ENCODE results near the gene DMC1. TPM values are rescaled to one million over a fixed set of nuclear protein-coding genes. Genes with fewer than 3 reads are reported as not detected.

Gene DMC1
- total and polyA plus RNA-seq, 2 of the 13 experiments (the other 11 are each of a cell fraction or from before 2014, with no cell fraction given) = 0.82 TPM; not detected in 1

DNA sequence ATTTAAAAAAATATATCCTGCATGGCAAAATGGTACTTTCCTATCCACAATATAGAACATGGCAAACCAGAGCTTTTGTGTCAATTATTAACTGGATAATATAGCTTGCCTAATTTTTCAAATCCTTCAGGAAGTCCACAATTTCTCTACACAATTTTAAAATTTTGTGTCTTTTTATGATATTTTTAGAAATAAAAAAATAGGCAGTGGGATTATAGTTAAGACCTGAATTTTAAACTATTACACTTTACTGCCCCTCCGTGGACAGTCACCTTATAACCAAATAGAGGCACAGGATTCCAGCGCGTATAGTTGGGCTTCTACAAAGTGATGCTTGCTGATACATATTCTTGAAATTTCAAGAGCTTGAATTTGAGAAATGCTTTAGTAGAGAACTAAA, 2.1 kb upstream of the DMC1 start (continued):
- TF ChIP-seq ZNF577 (CRISPR knock-in tag; IDR thresholded peaks at IDR 0.05; ENCODE audit: borderline replicate concordance, low read depth) (no peak), ZNF264 (CRISPR knock-in tag; IDR thresholded peaks at IDR 0.05) (no peak), SMC3 (IDR thresholded peaks at IDR 0.05; ENCODE audit: low read length) (peak; percentile 20; the same call in 1 of the 2 replicates), PRMT3 (CRISPR knock-in tag; IDR thresholded peaks at IDR 0.05; ENCODE audit: borderline replicate concordance, low read depth) (no peak)

DNA sequence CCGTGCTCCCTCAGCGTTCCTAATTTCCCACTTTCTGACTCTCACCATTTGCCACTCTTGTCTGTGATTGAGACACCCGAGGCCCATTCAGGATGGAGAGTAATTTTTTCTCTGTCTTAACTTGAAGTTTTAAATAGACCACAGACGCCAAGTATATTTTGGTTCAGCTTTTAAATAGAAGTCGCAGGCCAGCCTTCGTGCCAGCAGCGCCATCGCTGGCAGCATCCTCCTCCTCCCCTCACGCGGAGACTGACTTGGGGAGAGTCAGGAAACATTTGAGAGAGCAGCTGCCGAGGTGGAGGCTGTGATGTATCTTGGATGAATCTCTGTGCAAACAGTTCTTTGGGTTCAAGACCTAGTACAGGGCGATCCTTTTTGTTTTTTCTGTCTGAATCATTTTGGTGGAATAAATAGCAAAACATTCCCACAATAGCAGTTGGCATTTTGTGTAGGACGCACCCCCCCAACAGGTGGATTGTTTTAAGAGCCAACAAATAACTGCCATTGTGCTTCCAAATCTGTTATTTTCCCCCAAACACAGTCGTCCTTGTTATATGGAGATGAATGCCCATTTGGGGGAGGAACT, 889 bp upstream of the DMC1 start:
- Histone ChIP-seq H3K4me1 (ENCODE audit: insufficient read depth, low read length) (peaks cover 13% of the 10 kb centered on the region), H3K27me3 (ENCODE audit: control insufficient read depth in 1 of 2, insufficient read depth in 2 of 2, low read length in 2 of 2) (no peaks in the 10 kb centered on the region), H3K4me2 (ENCODE audit: low read depth, low read length) (peak overlapping the region; percentile 88), H4K20me1 (ENCODE audit: insufficient read depth, low read length) (no peaks in the 10 kb centered on the region), H3K9me3 (ENCODE audit: low read length) (no peaks in the 10 kb centered on the region), H2AFZ (ENCODE audit: low read length) (peak overlapping the region; percentile 66), H3K4me3 (replicated peaks in 1 of 3; ENCODE audit: insufficient read depth in 1 of 3, low read depth in 2 of 3, low read length in 3 of 3) (peak overlapping the region; percentile 54 to 78 (median 71)), H3K9ac (ENCODE audit: insufficient read depth, low read depth, low read length) (peak overlapping the region; percentile 20), H3K27ac (ENCODE audit: extremely low read length, insufficient read depth, low read length) (no peak overlapping the region), H3K36me3 (replicated peaks in 1 of 2; ENCODE audit: control insufficient read depth in 1 of 2, insufficient read depth in 2 of 2, low read length in 2 of 2) (no peaks in the 10 kb centered on the region), H3K79me2 (ENCODE audit: insufficient read depth, low read length) (no peaks in the 10 kb centered on the region)
- no peak for DNase-seq (ENCODE audit: low spot score)
- no peak for FAIRE-seq
- WGBS (ENCODE audit: low lambda C conversion rate) = under 1% methylated on average over 12 of the region's 14 CpGs
- TSS peak; percentile 73 for BruUV-seq (replicated peaks)
- ATAC-seq = peak; percentile 44
- intact Hi-C loops (cut with micrococcal nuclease; ENCODE audit: unreplicated experiment) = no loop called here
- in situ Hi-C loops (cut with HindIII; ENCODE audit: extremely low pct_ligation_motif_present, low pct_unique_long_range_greater_than_20kb) = loop anchor here (5.0 kb wide), 1 partner anchor 159 kb away; no protein-coding TSS in a partner anchor
- ChIA-PET POLR2A (no interaction called here), CTCF (ENCODE audit: low intra/inter-chr PET ratio, low total read pairs) (no interaction called here)
- TF ChIP-seq SP140L (CRISPR knock-in tag; IDR thresholded peaks at IDR 0.05; ENCODE audit: borderline replicate concordance) = no peak
- TF ChIP-seq GABPB1 (CRISPR knock-in tag; IDR thresholded peaks at IDR 0.05) = no peak
- no peak for TF ChIP-seq PITX1 (CRISPR knock-in tag; IDR thresholded peaks at IDR 0.05)
- no peak for TF ChIP-seq ZFP62 (CRISPR knock-in tag; IDR thresholded peaks at IDR 0.05)
- TF ChIP-seq, protein P1, sequence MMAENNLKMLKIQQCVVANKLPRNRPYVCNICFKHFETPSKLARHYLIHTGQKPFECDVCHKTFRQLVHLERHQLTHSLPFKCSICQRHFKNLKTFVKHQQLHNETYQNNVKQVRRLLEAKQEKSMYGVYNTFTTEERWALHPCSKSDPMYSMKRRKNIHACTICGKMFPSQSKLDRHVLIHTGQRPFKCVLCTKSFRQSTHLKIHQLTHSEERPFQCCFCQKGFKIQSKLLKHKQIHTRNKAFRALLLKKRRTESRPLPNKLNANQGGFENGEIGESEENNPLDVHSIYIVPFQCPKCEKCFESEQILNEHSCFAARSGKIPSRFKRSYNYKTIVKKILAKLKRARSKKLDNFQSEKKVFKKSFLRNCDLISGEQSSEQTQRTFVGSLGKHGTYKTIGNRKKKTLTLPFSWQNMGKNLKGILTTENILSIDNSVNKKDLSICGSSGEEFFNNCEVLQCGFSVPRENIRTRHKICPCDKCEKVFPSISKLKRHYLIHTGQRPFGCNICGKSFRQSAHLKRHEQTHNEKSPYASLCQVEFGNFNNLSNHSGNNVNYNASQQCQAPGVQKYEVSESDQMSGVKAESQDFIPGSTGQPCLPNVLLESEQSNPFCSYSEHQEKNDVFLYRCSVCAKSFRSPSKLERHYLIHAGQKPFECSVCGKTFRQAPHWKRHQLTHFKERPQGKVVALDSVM (CRISPR knock-in tag; IDR thresholded peaks at IDR 0.05) = 0 out of 2 replicates have a peak, but pooled peaks have one; percentile 11
- no peak for TF ChIP-seq KDM5B (CRISPR knock-in tag; IDR thresholded peaks at IDR 0.05; ENCODE audit: borderline replicate concordance)
- TF ChIP-seq GABPA (IDR thresholded peaks at IDR 0.05; ENCODE audit: low read depth, low read length) = no peak
- no peak for TF ChIP-seq GABPA (CRISPR knock-in tag; IDR thresholded peaks at IDR 0.05; ENCODE audit: low read depth)
- peak; percentile 89 for TF ChIP-seq ZNF263 (CRISPR knock-in tag; IDR thresholded peaks at IDR 0.05)
- TF ChIP-seq NCOA1 (CRISPR knock-in tag; IDR thresholded peaks at IDR 0.05) = no peak
- no peak for TF ChIP-seq GATAD1 (CRISPR knock-in tag; IDR thresholded peaks at IDR 0.05)
- no peak for TF ChIP-seq MIXL1 (CRISPR knock-in tag; IDR thresholded peaks at IDR 0.05)
- no peak for TF ChIP-seq HDAC6 (IDR thresholded peaks at IDR 0.05; ENCODE audit: low read depth, low read length)
- TF ChIP-seq YEATS4 (CRISPR knock-in tag; IDR thresholded peaks at IDR 0.05; ENCODE audit: borderline replicate concordance) = no peak
- TF ChIP-seq KDM6A (CRISPR knock-in tag; IDR thresholded peaks at IDR 0.05; ENCODE audit: low read depth) = no peak
- TF ChIP-seq, protein P2, sequence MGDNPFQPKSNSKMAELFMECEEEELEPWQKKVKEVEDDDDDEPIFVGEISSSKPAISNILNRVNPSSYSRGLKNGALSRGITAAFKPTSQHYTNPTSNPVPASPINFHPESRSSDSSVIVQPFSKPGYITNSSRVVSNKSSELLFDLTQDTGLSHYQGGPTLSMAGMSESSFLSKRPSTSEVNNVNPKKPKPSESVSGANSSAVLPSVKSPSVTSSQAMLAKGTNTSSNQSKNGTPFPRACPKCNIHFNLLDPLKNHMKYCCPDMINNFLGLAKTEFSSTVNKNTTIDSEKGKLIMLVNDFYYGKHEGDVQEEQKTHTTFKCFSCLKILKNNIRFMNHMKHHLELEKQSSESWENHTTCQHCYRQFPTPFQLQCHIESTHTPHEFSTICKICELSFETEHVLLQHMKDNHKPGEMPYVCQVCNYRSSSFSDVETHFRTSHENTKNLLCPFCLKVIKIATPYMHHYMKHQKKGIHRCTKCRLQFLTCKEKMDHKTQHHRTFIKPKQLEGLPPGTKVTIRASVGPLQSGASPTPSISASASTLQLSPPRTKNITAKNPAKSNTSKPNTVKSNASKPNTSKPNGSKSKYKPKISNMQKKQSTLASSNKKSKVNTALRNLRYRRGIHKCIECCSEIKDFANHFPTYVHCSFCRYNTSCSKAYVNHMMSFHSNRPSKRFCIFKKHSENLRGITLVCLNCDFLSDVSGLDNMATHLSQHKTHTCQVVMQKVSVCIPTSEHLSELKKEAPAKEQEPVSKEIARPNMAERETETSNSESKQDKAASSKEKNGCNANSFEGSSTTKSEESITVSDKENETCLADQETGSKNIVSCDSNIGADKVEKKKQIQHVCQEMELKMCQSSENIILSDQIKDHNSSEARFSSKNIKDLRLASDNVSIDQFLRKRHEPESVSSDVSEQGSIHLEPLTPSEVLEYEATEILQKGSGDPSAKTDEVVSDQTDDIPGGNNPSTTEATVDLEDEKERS (CRISPR knock-in tag; IDR thresholded peaks at IDR 0.05) = no peak
- TF ChIP-seq U2AF2 (IDR thresholded peaks at IDR 0.05; ENCODE audit: low read depth, low read length) = no peak
